Measurements from ENCODE around the gene ZNF639.

ZNF639 gene

DNA sequence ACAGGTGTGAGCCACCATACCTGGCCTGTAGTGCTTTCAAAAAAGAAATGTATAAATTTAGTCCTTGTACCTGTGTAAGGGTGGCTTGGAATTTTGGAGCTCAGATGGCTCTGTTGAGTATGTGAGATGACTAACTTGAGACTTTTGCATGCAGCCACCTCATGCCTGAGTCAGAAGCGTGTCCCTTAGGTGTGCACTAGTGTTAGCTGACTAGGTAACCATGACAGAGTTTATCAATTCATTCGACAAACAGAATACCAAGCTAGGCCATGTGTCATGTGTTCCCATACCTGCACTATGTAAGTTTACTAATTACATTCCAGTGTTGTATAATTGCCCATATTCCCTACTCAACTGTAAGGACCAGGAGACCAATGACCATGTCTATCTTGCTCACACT lies 4.0 kb upstream of the ZNF639 start:
- DNase-seq (ENCODE audit: low read depth) = no peak

DNA sequence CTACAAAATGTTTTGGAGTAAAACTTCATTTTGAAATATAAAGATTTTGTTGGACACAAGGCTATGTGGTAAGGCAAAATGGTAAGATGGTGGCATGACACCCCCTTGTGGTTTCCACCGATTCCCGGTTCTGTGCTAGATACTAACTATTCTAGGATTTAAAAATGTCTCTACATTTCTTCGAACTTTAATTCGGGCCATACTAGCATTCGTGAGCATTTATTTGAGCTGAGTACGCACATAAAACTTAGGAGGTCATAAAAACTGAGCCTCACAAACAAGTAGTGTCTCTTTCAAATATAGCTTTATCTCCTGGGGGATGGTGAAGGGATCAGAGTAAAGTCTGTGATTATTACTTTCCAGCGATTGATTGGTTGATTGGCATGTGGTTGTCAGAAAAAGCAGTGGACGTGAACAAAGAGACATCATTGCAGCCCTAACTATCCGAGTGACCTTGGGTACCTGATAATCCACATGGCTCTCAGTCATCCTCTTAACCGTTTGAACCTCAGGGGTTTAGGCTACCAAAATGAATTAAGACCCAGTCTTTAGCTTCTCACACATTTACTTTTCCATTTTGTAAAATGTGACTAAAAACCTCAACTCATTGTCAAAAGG lies 1.1 kb upstream of the ZNF639 start:
- DNase-seq (ENCODE audit: low read depth) = no peak

DNA sequence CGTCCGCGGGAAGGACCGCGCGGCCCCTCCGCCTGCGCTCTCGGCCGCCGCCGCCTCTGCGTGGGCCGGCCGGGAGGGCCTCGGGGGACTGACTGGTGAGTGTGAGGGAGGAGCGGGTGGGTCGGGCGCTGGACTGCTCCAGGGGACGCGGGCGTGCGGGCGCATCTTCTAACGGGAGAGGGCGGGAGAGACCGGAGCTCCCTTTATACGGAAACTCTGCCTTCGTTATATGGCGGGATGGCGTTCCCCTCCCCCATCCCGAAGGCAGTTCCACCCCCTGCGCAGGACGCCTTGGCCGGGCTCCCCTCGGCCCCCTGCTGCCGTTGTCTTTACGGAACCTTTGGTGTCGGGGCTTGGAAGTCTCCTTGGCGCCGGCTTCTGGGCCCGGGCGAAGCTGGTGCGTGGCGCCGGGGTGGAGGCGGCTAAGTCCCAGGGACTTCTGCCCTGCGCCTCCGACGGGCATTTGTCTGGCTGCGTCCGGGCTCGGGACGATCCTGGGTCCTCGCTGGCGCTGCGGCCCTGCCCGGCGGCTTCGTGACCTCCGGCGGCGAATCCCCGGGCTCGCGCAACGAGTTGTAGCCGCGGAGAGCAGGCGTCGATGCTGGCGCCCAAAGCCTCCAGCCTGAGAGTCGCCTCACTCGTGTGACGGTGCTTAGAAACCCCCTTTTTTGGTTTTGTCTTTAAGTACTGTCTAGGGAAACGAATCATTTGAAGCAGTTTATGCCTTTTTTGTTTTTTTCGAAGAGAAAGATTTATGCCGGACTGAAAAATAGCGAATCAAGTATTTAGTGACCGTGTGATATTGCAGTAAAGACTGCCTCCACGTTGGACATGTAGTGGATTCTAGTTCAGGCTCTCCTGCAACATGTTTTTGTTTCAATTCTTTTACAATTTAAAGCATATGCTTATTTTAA lies 623 bp downstream of the ZNF639 start:
- peak; percentile 27 for DNase-seq (ENCODE audit: low read depth)

DNA sequence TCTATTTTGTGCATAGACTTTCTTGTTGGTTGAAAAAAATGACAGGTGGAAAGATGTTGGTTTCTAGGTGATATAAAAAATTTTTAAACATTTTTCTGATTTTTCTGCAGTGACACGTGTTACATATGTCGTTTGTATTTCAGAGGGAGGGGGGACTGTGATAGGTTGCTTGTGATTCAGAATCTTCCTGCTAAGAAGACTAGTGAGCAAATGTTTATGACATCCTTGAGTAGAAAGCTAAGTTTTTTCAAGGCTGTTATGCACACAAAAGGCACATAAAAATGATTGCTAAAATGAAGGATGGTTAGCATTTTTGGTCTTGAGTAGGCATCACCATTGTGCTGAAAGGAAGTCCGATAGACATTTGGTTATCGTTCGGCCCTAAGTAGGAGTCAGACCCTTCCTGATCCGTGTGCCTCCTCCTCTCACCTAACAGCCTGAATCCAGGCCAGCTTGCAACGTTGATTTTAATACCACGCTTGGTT lies 1.5 kb downstream of the ZNF639 start:
- DNase-seq (ENCODE audit: low read depth) = no peak

DNA sequence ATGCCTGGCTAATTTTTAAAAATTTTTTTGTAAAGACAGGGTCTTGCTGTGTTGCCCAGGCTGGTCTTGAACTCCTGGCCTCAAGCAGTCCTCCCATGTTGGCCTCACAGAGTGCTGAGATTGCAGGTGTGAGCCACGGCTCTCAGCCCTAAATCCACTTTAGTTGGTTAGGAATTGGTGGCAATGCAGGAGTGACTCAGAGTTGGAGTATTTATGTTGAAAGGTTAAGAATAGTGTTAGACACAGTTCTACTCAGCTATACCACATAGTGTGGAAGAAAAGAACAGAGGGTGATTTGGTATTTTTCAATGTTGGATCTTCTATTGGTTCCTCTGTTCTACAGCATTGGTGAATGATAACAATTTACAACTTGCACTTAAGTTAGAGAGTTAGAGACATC lies 7.6 kb downstream of the ZNF639 start:
- DNase-seq (ENCODE audit: low read depth) = no peak

DNA sequence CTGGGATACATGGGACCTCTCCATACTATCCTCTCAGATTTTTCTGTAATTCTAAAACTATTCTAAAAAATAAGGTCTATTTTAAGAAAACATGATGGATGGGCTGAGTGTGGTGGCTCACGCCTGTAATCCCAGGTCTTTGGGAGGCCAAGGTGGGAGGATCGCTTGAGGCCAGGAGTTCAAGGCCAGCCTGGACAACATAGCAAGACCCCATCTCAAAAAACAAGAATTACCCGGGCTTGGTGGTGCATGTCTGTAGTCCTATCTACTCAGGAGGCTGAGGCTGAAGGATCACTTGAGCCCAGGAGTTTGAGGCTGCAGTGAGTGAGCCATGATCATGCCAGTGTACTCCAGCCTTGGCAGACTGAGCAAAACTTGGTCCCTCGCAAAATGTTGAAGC lies 9.4 kb downstream of the ZNF639 start:
- DNase-seq (ENCODE audit: low read depth) = no peak

DNA sequence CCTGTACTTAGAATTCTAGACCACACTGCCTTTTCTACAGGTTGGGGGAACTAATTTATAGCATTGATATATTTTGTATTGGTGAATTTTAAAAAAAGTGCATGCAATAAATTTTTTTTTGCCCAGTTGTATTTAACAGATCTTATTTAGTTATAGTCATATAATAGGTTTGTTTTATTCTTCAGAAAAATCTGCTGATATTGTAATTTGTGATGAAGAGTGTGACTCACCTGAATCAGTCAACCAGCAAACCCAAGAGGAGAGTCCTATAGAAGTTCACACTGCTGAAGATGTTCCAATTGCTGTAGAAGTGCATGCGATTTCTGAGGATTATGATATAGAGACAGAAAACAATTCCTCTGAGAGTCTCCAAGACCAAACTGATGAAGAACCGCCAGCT lies 10.3 kb downstream of the ZNF639 start:
- no peak for DNase-seq (ENCODE audit: low read depth)

DNA sequence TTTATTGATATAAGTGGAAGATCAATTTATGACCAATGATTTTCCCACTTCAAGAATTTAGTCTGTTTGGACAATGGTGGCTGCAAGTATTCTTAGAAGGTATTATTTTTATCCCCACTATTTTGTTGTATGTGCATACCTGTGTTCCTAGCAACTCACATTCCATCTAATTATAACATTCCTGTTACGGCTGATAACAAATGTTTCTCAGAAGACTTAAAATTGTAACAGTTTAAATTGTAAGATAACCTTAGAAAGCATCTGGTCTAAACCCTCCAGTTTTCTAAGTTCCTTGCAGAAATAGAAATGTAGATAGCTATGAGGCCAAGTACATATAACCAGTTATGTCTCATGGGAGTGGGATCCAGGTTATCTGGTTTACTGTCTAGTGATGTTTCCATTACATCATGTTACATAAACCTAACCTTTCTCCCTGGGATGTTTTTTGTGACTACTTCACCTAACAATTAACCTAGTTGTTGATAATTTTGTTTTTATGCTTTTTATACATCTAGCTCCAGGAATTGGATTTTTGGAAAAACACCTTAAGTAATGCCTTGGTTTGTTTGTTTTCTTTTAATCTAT lies 13.6 kb downstream of the ZNF639 start:
- DNase-seq (ENCODE audit: low read depth) = no peak

DNA sequence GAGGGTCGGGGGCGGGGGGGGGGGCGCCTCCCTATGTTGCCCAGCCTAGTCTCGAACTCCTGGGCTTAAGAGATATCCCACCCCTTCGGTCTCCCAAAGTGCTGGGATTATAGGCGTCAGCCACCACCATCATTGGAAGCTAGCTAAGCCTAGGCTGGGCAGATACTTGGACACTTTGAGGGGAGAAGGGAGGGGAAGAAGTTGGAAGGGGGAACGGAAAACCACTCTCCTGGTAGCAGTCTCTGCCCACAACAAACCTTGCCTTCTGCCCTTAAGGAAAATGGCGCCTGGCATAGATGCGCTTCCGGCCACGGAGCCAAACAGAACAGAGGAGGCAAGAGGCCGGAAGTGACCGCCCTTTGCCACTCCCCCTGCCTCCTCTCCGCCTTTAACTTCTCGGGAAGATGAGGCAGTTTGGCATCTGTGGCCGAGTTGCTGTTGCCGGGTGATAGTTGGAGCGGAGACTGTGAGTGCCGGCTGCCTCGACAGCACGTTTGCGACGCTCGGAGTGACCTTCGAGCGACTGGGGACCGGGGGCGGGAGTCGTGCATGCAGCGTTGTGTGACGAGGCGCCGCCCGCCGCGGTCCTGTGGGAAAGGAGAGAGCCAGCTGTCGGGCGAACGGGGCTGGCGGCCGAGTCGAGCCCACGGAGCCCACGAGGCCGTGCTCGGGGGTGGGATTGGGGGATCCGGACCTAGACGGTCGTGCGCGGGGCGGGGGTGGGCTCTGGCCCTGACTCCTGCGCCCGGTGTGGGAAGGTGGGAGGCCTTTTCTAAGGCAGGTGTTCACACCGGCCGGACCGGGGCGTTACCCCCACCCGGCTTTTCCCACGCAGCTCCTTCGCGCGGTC lies 24.7 kb downstream of the ZNF639 start, which contains the start of gene MFN1:
Gene MFN1, plus strand, starts transcription at position 365 of the 850 bp plus-strand sequence. CDS start 1,143 bp downstream, outside the sequence.
- peak; percentile 75 for DNase-seq (ENCODE audit: low read depth)

DNA sequence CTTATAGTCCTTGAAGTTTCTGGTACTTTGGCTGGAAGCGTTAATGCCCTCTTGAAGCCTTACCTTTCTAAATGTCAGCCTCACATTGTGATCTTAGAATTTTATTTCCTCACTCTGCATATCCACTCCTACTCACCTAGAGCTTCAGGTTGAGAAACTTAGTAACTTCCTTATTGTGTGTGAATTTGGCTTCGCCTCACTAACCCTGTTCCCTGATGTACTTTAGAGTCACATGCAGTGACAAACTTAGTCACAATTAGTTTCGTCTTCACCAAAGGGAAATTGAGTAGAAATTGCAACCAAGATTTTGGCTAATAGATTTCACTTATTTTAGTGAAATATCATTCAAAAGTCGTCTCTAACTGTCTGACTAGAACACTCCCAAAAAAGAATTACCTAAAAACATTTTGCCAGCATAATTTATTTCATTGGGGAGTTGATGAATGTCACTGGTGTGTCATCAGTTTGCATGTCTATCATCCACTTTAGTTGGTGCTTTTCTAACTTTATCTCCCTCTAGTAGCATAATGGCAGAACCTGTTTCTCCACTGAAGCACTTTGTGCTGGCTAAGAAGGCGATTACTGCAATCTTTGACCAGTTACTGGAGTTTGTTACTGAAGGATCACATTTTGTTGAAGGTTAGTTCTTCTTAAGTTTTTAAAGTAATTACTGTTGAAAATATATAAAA lies 25.6 kb downstream of the ZNF639 start:
- no peak for DNase-seq (ENCODE audit: low read depth)

DNA sequence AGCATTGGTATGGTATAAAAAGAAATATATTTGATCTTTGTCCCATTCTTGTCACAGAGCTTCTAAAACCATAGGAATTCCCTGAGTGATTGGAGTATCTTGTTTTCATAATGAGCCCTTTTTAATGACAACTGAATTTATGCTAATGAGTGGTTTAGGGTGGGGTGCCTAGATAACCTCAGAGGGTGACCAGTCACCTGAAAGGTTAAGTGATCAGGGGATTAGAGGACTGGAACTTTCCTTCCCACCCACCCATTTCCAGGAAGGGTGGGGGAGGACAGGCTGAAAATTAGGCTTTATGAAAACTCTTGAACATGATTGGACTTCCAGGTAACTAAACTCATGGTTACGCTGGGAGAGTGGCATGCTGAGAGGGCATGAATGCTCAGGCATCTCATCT lies 33.2 kb downstream of the ZNF639 start:
- no peak for DNase-seq (ENCODE audit: low read depth)

DNA sequence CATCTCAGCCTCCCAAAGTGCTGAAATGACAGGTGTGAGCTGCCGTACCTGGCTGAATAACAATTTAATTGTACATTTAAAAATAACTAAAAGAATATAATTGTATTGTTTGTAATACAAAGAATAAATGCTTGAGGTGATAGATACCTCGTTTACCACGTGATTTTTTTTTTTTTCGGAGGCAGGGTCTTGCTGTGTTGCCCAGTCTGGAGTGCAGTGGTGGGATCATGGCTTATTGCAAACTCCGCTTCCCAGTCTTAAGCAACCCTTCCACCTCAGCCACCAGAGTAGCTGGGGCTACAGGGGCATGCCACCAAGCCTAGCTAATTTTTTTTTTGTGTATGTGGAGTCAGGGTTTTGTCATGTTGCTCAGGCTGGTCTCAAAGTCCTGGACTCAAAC lies 40.5 kb downstream of the ZNF639 start:
- no peak for DNase-seq (ENCODE audit: low read depth)

DNA sequence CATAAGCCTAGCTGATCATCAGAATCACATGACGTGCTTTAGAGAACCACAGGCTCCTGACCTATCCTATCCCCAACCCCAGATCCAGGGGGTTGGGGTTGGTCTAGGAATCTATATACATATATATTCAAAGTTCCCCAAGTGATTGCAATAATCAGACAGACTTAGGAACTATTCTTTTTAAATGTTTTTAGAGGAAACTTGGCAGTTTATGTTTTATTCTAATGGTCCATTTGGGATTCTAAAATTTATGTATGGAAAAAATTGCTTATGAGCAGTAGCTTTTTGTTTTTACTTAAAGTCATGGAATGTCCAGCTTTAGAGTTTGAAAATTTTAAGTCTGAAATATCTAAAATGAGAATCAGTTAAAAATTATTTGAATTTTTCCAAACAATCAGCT lies 46.8 kb downstream of the ZNF639 start:
- no peak for DNase-seq (ENCODE audit: low read depth)

DNA sequence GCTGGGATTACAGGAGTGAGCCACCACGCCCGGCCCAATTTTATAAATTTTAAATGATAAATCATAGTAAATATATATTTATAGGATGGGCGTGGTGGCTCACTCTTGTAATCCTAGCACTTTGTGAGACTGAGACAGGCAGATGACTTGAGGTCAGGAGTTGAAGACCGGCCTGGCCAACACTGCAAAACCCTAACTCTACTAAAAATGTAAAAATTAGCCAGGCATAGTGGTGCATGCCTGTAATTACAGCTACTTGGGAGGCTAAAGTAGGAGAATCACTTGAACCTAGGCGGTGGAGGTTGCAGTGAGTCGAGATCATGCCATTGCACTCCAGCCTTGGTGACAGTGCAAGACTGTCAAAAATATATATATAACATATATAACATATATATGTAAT lies 51.1 kb downstream of the ZNF639 start:
- DNase-seq (ENCODE audit: low read depth) = no peak

DNA sequence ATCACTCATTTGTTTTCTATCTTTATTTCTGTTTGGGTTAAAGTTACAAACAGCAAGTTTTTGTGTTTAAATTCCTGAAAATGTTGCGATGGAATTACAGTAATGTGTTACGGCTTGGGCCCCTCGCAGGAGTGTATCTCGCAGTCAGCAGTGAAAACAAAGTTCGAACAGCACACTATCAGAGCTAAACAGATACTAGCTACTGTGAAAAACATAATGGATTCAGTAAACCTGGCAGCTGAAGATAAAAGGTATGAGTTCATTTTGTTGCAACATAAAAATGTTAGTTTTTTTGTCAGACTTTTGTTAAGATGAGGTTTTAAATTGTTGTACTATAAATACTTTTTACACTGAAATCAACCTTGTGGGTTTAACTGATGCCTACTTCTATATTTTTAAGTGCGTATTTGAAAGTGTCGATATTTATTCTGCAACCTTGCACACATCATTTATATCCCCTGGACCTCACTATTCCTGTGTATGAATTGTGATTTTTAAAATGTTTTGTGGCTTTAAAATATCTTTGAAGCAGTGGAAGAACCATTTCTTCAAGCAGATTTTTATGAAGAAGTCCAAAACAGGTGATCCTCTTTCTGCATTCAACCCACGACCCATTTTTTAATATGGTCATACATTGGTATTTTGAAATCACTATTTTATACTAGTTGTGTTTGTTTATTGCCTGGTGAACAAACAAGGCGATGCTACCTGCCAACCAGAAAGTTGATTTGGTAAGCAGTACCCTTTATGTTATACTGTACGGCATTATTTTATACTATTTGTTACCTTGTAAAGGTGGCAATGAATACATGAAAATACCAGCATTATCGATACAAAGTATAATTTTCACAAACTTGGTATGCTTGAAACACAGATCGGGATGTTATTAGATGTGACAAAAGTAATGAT lies 52.5 kb downstream of the ZNF639 start:
- DNase-seq (ENCODE audit: low read depth) = no peak

DNA sequence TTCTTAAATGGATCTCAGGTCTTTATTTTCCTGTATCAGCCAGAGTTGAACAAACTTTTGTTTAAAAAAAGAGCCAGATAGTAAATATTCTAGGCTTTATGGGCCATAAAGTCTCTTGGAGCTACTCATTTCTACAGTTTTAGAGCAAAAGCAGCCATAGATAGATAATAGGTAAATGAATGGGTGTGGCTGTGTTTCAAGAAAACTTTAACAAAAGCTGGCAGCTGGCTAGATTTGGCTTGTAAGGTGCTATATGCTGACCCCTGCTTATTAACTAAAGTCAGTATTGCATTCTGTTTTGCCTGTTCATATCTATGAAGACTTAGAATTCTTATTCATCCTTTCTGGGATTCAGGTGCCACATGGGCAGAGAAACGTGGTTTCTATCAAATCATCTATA lies 53.6 kb downstream of the ZNF639 start:
- no peak for DNase-seq (ENCODE audit: low read depth)

Measured in stimulated activated CD8-positive, alpha-beta memory T cell treated with anti-CD3 and anti-CD28 coated beads, Interleukin-7, amount 100 ng/mL, for 24 hours (primary cell).